ENCODE data around the gene ARMC8.

The ARMC8 gene

DNA sequence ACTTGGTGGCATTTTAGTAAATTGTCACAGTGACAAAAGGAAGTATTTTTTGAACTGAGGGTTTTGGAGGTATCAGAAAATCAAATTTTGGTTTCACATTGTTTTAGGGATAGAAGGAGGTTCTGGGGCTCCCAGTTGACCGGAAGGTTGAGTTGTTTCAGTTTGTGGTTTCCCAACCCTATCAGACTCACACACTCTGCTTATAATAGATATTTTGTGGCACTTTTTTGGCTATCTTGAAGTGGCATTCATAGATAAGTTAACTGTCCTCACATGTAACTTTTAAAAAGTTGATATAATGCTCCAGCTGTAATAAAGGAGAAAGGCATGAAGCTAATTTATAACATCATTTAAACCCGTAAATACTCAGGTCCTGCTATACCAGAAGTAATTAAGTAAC is 12.8 kb downstream of the ARMC8 start:
- ATAC-seq: no peak

DNA sequence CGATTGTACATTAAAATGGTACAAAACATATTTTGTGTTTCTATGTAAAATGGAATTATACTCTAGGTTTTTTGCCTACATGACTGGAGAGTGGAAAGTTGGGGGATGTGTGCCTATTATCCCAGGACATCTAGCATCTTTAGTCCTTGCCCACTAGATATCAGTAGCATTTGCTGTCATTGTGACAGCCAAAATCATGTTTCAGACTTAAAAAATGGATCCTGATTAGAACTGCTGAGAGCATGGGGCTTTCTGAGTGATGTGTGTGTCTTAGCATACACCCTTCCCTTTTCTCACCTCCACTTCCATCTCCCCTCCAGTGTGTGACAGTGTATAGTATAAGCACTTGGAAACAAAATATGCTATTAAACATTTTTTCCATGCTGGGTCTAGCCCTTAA is 13.3 kb downstream of the ARMC8 start:
- no peak for ATAC-seq

GRCh38 chr3:138202945-138203701 is 16.0 kb downstream of the ARMC8 start:
- peak in 1 of 2 donors; percentile 38 for ATAC-seq

- no peak for ATAC-seq
These were observed 16.8 kb downstream of the ARMC8 start for GRCh38 chr3:138203938-138204337.

- no peak for ATAC-seq
These were observed 18.4 kb downstream of the ARMC8 start for GRCh38 chr3:138205527-138205926.

GRCh38 chr3:138206196-138206595 is 19.1 kb downstream of the ARMC8 start:
- no peak for ATAC-seq

GRCh38 chr3:138210528-138210927 is 23.4 kb downstream of the ARMC8 start:
- no peak for ATAC-seq

DNA sequence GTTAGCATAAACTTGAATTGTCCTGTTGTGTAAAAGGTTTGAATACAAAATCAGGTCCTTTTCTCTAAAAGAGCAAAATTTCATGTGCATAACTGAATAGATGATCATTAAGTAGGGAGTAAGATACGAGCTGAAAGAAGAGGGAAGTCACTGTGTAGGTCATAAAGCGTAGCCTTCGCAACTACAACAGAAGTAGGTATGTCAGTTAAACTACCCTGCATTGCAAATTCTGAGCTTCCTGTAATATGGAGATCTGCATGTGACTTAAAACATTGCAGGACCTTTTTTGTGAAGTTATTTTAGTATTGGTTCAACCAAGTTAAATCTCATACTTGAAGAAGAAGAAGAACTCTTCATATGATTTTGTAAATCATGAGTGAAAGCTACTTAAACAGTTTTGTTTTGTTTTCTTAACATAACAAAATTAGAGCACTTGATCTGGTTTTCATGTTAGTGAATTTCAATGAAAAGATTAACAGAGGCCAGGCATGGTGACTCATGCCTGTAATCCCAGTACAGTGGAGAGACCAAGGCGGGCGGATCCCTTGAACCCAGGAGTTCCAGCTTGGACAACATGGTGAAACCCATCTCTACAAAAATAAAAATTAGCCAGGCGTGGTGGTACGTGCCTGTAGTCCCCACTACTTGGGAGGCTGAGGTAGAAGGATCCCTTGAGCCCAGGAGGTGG is 26.4 kb downstream of the ARMC8 start:
- no peak for ATAC-seq

GRCh38 chr3:138219255-138219654 is 32.2 kb downstream of the ARMC8 start:
- peak in 1 of 2 donors; percentile 59 for ATAC-seq

DNA sequence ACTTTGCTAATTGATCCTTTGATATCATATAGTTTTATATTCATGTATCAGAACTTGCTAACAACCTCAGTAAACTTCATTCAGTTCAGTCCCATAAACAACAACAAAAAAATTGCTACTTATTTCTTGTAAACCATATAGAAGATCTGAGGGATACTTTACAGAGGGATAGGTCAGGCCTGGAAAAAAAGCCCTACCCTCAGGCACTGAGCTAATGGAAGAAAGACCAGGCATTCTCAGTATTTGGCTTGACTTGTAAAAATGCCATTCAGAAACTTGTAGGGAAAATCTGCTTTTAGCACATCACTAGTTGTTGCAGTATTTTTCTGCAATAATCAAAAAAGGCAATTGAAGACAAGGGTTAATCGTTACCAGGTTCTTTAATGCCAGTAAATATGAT is 33.1 kb downstream of the ARMC8 start:
- ATAC-seq: no peak

- no peak for ATAC-seq
These were observed 33.7 kb downstream of the ARMC8 start for GRCh38 chr3:138220788-138221187.

DNA sequence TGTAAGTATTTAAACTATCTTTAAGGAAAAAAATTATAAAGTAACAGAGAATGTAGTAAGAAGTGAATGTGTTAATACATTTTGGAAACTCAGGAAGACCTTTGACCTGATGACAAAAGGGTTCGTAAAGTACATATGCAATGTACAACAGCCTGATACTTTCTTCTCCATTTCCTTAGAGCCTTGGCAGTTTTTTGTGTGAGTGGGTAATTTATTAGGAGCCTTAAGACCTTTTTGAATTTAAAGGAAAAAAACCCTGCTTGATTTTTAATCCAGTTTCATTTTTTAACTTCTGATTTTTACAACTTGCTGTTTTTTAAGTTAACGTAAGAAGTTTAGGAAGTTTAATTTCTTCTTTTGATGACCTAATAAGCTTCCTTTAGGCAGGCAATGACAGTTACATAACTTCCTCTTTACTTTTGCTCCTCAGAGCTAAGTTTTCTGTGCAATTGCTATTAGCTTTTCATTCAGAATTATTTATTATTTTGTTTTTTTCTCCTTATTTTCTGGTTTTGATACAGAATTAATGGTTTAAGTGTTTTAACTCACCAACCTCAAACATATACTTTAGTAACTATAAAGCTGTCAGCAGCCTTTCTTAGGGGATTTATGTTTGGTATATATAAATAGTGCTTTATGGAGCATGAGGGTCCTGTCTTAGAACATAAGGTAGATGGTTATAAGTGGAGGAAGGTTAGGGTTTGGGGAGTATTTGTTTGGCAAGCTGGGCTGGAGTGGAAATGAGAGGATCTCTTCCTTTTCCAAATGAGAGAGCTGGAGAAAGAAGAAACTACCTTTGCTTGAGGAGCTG is 35.2 kb downstream of the ARMC8 start:
- ATAC-seq: no peak

DNA sequence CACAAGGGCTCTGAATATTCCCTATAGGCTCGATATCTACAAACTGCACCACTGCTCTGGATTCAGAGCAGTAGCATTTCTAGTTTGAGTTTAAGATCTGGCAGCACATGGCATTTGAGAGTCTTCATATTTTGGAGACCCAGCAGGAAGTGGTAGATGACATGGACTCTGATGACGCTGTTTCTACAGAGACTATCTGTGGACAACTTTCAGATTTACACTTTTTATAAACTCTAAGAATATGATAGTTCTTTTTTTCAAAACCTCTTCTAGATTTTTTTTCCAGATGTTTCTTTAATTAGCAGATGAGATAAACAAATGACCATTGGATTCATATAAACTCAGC is 35.8 kb downstream of the ARMC8 start:
- peak in 1 of 2 donors; percentile 48 for ATAC-seq

- ATAC-seq: no peak
These were observed 40.5 kb downstream of the ARMC8 start for GRCh38 chr3:138227650-138228049.

DNA sequence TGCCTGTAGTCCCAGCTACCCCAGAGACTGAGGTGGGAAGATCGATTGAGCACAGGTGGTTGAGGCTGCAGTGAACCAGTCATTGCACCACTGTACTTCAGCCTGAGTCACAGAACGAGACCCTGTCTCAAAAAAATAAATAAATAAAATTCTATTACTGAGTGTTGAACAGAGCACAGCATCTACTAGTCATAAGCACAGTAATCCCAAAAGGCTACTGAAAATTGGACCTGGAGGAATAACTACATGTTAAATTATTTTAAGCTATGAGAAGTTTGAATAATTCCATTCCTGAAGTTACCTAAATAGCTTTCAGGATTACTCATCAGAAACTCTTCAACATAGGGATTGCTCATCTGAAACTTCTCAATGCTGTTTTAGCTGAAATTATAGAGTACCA is 43.4 kb downstream of the ARMC8 start:
- no peak for ATAC-seq

GRCh38 chr3:138232705-138233364 is 45.7 kb downstream of the ARMC8 start:
- no peak for ATAC-seq

GRCh38 chr3:138234401-138235179 is 47.5 kb downstream of the ARMC8 start:
- ATAC-seq: peak; percentile 67 to 80

- ATAC-seq: no peak
These were observed 51.6 kb downstream of the ARMC8 start for GRCh38 chr3:138238711-138239110.

DNA sequence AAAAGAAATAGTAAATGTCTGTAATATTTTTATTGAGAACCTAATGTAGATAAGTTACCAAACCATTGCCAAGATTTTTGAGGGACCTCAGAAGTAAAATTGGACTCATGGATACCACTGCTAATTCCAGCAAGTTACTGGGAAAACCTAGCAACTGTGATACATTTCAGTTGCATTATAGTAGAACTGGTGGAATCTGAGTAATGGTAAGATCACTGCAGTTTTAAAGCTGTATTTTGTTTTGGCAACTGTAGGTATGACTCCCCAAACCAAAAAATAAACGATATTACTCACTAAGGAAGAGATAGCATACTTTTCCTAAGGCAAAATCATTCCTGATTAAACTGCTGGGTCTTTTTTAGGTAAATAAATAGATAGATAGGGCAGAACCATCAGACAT is 54.0 kb downstream of the ARMC8 start:
- no peak for ATAC-seq

- ATAC-seq: no peak
These were observed 54.6 kb downstream of the ARMC8 start for GRCh38 chr3:138241676-138242075.

GRCh38 chr3:138242466-138242865 is 55.4 kb downstream of the ARMC8 start:
- no peak for ATAC-seq

DNA sequence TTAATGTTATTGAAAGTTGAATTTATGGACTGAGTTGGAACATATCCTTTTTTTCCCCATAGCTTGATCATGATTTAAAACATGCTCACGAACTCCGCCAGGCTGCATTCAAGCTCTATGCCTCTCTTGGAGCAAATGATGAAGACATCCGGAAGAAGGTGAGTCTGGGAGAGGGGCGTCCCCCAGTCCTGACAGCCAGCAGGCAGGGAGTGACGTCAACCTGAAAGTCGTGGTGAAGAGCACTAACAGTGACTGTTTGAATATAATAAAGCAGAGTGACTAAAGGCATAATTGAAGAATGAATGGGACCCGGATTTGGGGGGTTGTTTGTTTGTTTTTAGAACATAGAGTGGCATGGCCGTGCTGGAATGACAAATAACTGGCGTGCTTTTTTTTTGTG is 57.9 kb downstream of the ARMC8 start:
- ATAC-seq: no peak
